NB4 (cell line): ENCODE data around the gene SOX6.

ENCODE experiments used
- TF ChIP-seq, protein P1 (sequence below): IDR thresholded peaks from one replicate; pipeline ENCODE4 v1.5.1; 2012; ENCODE audit warnings: low read depth, low read length
- TF ChIP-seq, protein P2 (sequence below): IDR thresholded peaks from 2 replicates; pipeline ENCODE4 v1.6.1; 2011; ENCODE audit warnings: low read depth, low read length

DNA sequence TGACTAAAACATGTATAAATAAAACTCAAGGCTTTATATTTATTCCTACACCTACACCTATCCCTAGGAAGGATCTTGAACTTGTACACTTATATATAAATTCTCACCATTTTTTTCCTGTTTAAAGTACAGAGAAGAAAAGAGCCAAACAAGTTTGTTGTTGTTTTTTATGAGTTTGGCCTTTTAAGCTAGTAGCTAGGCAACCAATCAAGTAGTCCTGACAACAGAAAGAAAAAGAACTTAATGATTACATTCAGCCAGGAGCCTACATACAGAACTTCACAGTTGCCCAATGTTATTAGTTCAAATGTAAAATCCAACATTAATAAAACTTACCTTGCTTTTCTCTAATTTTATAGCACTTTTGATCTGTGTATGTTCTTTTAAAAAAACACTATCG lies 316.2 kb downstream of the SOX6 start:
- TF ChIP-seq, protein P1, sequence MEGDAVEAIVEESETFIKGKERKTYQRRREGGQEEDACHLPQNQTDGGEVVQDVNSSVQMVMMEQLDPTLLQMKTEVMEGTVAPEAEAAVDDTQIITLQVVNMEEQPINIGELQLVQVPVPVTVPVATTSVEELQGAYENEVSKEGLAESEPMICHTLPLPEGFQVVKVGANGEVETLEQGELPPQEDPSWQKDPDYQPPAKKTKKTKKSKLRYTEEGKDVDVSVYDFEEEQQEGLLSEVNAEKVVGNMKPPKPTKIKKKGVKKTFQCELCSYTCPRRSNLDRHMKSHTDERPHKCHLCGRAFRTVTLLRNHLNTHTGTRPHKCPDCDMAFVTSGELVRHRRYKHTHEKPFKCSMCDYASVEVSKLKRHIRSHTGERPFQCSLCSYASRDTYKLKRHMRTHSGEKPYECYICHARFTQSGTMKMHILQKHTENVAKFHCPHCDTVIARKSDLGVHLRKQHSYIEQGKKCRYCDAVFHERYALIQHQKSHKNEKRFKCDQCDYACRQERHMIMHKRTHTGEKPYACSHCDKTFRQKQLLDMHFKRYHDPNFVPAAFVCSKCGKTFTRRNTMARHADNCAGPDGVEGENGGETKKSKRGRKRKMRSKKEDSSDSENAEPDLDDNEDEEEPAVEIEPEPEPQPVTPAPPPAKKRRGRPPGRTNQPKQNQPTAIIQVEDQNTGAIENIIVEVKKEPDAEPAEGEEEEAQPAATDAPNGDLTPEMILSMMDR, result no peak
- TF ChIP-seq, protein P2, sequence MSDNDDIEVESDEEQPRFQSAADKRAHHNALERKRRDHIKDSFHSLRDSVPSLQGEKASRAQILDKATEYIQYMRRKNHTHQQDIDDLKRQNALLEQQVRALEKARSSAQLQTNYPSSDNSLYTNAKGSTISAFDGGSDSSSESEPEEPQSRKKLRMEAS, result no peak
